Mononuclear cell (primary cell): ENCODE results near the gene CYP46A1. TPM values are rescaled to one million over a fixed set of nuclear protein-coding genes. Genes with fewer than 3 reads are reported as not detected.

Experiments used
- H3K27me3 ChIP-seq: 2 replicates; pipeline ENCODE4 v1.6.0; 2011; ENCODE audit warnings: low read length, control low read depth; ENCODE audit not compliant: insufficient read depth
- H3K4me1 ChIP-seq: 2 replicates; pipeline ENCODE4 v1.5.1; 2011; ENCODE audit warnings: mild to moderate bottlenecking, low read length, control low read depth; ENCODE audit not compliant: insufficient read depth
- H3K4me3 ChIP-seq: 2 replicates; pipeline ENCODE4 v1.5.1; 2011; ENCODE audit warnings: mild to moderate bottlenecking, low read length, moderate library complexity
- H3K9me3 ChIP-seq: 2 replicates; pipeline ENCODE4 v1.5.1; 2011; ENCODE audit warnings: low read depth, mild to moderate bottlenecking, control low read depth, low read length
- total RNA-seq: library from RNA; depleted of rRNA; stranded (reverse); fragments of >200 nt; gene quantifications from one replicate; pipeline ENCODE4 v1.2.3, GENCODE V29; 2012

CYP46A1 gene
- total RNA-seq, 1 donor = 0.10 TPM

GRCh38 chr14:99664937-99665273 is 19.2 kb upstream of the CYP46A1 start:
- no peaks in the 10 kb centered on the region for H3K9me3 ChIP-seq
- no peak overlapping the region for H3K4me3 ChIP-seq
- no peaks in the 10 kb centered on the region for H3K4me1 ChIP-seq
- peaks cover 12% of the 10 kb centered on the region for H3K27me3 ChIP-seq

- no peaks in the 10 kb centered on the region for H3K27me3 ChIP-seq
- no peaks in the 10 kb centered on the region for H3K4me1 ChIP-seq
- H3K9me3 ChIP-seq = no peaks in the 10 kb centered on the region
- no peak overlapping the region for H3K4me3 ChIP-seq
Measured at GRCh38 chr14:99666533-99666932, 17.6 kb upstream of the CYP46A1 start.

GRCh38 chr14:99667045-99667444 is 17.1 kb upstream of the CYP46A1 start:
- Histone ChIP-seq H3K27me3 (no peaks in the 10 kb centered on the region), H3K9me3 (no peaks in the 10 kb centered on the region), H3K4me3 (no peak overlapping the region), H3K4me1 (peaks cover under 1% of the 10 kb centered on the region)

- Histone ChIP-seq H3K9me3 (no peaks in the 10 kb centered on the region), H3K4me1 (peaks cover 8% of the 10 kb centered on the region), H3K4me3 (no peak overlapping the region), H3K27me3 (no peaks in the 10 kb centered on the region)
Measured at GRCh38 chr14:99667821-99668220, 16.3 kb upstream of the CYP46A1 start.

GRCh38 chr14:99668307-99669295 is 15.5 kb upstream of the CYP46A1 start:
- Histone ChIP-seq H3K4me1 (peaks cover 11% of the 10 kb centered on the region), H3K9me3 (no peaks in the 10 kb centered on the region), H3K4me3 (no peak overlapping the region), H3K27me3 (no peaks in the 10 kb centered on the region)

- no peaks in the 10 kb centered on the region for H3K27me3 ChIP-seq
- no peak overlapping the region for H3K4me3 ChIP-seq
- H3K9me3 ChIP-seq = no peaks in the 10 kb centered on the region
Measured at GRCh38 chr14:99670361-99671234, 13.5 kb upstream of the CYP46A1 start.

GRCh38 chr14:99671235-99672224 is 12.6 kb upstream of the CYP46A1 start:
- Histone ChIP-seq H3K9me3 (no peaks in the 10 kb centered on the region), H3K4me1 (peaks cover 14% of the 10 kb centered on the region), H3K4me3 (no peak overlapping the region), H3K27me3 (no peaks in the 10 kb centered on the region)

More at GRCh38 chr14:99670361-99671234, 13.5 kb upstream of the CYP46A1 start:
- H3K4me1 ChIP-seq = peaks cover 11% of the 10 kb centered on the region

GRCh38 chr14:99672506-99673304 is 11.4 kb upstream of the CYP46A1 start:
- H3K4me1 ChIP-seq = peaks cover 14% of the 10 kb centered on the region
- H3K9me3 ChIP-seq = no peaks in the 10 kb centered on the region
- H3K27me3 ChIP-seq = no peaks in the 10 kb centered on the region
- no peak overlapping the region for H3K4me3 ChIP-seq

- peaks cover 14% of the 10 kb centered on the region for H3K4me1 ChIP-seq
- no peaks in the 10 kb centered on the region for H3K9me3 ChIP-seq
- H3K27me3 ChIP-seq = no peaks in the 10 kb centered on the region
- H3K4me3 ChIP-seq = no peak overlapping the region
Measured at GRCh38 chr14:99673305-99674063, 10.6 kb upstream of the CYP46A1 start.

GRCh38 chr14:99674064-99674650 is 9.9 kb upstream of the CYP46A1 start:
- Histone ChIP-seq H3K9me3 (no peaks in the 10 kb centered on the region), H3K4me1 (peaks cover 14% of the 10 kb centered on the region), H3K27me3 (no peaks in the 10 kb centered on the region), H3K4me3 (no peak overlapping the region)

GRCh38 chr14:99674776-99675381 is 9.2 kb upstream of the CYP46A1 start:
- Histone ChIP-seq H3K4me1 (peaks cover 14% of the 10 kb centered on the region), H3K4me3 (no peak overlapping the region), H3K9me3 (no peaks in the 10 kb centered on the region), H3K27me3 (no peaks in the 10 kb centered on the region)

- Histone ChIP-seq H3K9me3 (no peaks in the 10 kb centered on the region), H3K4me1 (peaks cover 14% of the 10 kb centered on the region)
Measured at GRCh38 chr14:99675382-99675835, 8.7 kb upstream of the CYP46A1 start.

More at GRCh38 chr14:99675382-99675835, 8.7 kb upstream of the CYP46A1 start:
- Histone ChIP-seq H3K4me3 (no peak overlapping the region), H3K27me3 (no peaks in the 10 kb centered on the region)
